ENCODE results near the gene NMS.

- TF ChIP-seq EZH2 (IDR thresholded peaks at IDR 0.05; ENCODE audit: borderline replicate concordance, low read depth, low read length, poor library complexity, severe bottlenecking): no peak
- TF ChIP-seq CTCF (conservative IDR thresholded peaks at IDR 0.05; ENCODE audit: low read depth, low read length): no peak
These were observed 45.9 kb upstream of the NMS start for GRCh38 chr2:100424277-100424875.
